GM18951 (cell line): ENCODE results near the gene CDK11B.
"Not testable (repeated sequence)": the region's sequence is repeated elsewhere in the genome, so short reads cannot be mapped to it uniquely, and the experiment has no call there.

Experiments
- POLR2A ChIP-seq: IDR thresholded peaks from 4 replicates; pipeline ENCODE4 v1.6.1; 2011; ENCODE audit warnings: mild to moderate bottlenecking; ENCODE audit not compliant: insufficient read length, insufficient read depth; ENCODE audit errors: extremely low read depth
- in situ Hi-C: fragments of 300-500 bp; cut with MboI; formaldehyde crosslinking; loops from one replicate; pipeline ENCODE4 v1.12.0; 2022; ENCODE audit warnings: low sequenced_read_pairs, mixed read lengths, inconsistent platforms; ENCODE audit not compliant: unreplicated experiment

The CDK11B gene

DNA sequence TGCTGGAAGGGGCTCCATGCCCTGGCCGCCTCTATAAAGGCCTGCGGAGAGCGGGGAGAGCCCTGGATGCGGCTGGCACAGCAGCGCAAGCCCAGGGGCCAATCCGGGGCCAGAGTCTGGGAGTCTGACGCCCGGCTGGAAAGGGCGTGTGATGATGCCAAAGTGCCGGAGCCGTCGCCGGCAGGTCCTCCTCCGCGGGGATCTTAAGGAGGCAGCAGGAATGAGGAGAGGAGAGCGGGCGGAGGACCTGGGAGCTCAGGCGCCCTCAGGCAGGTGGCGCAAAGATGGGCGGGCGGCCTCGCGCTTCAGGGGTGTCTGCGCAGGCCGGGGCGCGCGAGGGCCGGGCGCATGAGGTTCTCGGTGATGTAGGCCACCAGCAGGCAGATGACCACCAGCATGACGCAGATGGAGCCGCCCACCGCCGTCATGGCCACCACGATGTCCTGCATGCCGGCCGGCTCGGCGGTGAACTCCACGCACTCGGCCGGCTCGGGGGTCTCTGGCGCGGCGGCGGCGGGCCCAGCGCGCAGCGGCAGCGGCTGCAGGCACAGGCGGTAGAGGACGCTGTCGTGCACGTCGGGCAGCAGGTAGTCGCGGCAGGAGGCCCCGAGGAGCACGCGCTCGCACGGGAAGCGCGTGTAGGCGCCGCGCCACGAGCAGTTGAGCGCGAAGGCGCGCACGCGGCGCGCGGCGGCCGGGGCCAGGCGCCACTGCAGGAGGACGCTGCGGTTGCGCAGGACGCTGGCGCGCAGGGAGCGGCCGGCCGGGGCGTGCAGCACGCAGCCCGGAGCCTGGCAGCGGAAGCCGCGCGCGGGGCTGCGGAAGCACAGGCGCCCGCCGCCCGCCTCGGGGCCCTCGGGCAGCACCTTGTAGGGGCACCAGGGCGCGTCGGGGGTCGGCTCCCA is 59.5 kb downstream of the CDK11B start:
- in situ Hi-C loops: no loop called here
- no peak for TF ChIP-seq POLR2A

DNA sequence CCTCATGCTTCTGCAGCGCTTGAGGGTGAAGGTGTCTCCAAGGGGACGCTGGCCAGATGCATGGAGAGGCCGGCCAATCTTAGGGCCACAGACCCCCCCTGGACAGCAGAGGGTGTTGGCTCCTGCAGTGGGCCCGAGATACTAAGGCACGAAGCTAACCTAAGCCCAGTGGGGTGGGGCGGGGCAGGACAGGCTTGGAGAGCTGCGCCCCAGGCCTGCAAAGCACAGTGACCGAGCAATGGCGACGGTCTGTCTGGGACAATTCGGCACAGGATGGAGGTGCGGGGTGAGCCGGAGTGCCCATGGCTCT is 60.1 kb downstream of the CDK11B start:
- TF ChIP-seq POLR2A: no peak
- in situ Hi-C loops: no loop called here

DNA sequence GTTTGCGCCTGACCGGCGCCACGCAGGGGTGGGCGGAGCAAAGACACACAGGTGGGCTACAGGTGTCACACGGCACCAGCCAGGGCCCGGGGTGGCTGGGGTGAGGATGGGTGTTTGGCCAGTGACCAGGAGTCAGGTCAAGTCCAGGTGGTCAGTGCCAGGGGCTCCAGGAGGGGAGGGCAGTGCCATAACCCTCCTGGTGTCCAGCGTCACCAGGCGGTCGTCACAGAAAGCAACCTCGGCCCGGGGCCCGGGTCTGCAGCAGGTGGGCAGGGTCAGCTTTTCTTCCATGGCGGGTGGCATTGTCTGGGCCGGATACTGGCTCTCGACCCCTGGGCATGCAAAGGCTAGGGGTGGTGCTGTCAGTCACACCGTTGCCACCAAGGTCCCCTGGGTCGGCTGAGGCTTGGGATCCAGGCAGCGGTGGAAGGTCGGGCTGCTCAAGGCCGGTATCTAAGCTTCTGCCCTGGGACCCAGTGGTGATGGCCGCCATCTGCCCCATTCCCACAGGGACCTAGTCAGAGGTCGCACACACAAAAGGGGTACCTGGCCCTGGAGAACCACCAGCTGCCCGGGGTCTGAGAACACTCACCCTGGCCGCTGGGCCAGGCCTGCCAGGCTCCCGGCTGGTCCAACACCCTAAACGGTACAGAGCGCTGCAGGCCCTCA is 60.6 kb downstream of the CDK11B start:
- in situ Hi-C loops: no loop called here
- TF ChIP-seq POLR2A: no peak

DNA sequence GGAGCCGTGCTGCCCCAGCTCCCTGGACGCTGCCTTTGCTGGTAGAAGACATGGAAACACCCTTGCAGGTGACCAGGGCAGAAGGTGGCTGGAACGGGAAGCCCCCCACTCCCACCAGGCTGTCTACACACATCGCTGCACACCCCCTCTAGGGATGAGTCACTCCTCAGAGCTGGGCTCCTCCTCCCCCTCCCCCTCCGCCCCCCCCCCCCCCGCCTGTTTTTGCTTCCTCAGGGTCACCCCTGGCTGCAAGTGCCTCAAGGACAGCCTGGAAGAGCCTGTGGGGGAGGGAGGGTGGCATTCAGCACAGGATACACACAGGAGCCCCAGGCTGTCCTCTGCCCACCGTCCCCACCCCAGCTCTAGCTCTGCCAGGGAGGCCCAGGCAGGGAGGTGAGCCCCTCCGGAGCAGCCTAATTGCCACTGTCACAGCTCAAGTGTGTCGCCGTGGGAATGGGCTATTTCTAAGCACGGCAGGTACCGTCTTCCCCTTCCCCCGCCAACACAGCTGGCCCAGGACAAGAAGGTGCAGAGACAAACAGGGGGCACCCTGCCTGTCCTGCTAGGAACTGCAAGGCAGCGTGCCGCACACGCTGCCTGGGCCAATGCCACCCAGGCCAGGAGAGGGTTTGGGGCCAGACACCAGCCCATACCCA is 61.4 kb downstream of the CDK11B start:
- in situ Hi-C loops: no loop called here
- TF ChIP-seq POLR2A: no peak

DNA sequence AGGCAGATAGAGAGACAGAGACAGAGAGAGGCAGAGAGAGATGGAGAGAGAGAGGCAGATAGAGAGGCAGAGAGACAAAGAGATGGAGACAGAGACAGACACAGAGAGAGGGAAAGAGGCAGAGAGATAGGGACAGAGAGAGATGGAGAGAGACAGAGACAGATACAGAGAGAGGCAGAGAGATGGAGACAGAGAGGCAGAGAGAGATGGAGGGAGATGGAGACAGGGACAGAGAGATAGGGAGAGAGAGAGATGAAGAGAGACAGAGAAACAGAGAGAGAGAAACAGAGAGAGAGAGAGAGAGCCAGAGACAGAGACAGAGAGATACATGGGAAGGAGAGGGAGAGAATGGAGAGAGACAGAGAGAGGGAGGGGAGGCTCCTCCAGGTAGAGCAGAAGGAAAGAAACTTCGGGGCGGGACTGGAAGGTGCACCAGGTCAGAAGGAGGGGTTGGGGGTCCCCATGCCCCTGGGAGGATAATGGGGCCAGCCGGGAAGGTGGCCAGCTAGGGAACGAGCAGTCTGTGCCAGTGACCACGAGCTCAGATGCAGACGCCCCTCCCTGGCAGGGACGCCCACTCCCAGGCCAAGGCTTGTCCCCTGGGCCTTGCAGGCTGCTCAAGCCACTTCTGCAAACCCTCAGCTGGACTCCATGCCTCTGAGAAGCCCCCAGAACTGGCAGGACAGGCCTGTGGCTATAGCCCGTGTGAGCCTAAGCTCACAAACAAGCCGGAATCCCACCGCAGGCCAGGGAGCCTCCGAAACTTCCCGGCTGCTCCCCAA is 62.1 kb downstream of the CDK11B start:
- TF ChIP-seq POLR2A: no peak
- in situ Hi-C loops: no loop called here

DNA sequence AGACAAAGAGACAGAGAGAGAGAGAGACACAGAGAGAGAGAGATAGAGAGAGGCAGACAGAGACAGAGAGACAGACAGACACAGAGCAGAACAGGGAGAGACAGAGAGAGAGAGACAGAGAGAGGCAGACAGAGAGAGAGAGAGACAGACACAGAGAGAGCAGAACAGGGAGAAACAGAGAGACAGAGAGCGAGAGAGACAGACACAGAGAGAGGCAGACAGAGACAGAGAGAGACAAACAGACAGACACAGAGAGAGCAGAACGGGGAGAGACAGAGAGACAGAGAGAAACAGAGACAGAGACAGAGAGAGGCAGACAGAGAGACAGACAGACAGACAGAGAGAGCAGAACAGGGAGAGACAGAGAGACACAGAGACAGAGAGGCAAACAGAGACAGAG is 63.5 kb downstream of the CDK11B start:
- in situ Hi-C loops: not testable (repeated sequence)

DNA sequence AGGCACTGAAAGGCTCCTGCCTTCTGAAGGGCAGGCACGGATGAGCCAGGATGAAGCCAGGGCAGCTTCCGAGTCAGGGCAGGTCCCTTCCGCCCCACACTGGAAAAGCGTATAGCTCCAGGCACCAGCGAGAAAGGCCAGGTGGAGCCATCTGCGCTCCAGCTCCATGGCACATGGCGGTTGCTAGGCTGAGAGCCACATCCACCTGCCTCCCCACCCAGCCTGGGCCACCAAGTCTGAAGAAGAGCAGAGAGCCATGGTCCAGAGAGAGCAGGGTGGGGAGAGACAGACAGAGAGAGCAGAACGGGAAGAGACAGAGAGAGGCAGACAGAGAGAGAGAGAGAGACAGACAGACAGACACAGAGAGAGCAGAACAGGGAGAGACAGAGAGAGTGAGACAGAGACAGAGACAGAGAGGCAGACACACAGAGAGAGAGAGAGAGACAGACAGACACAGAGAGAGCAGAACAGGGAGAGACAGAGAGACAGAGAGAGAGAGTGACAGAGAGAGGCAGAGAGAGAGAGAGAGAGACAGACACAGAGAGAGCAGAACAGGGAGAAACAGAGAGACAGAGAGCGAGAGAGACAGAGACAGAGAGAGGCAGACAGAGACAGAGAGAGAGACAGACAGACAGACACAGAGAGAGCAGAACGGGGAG is 64.1 kb downstream of the CDK11B start:
- TF ChIP-seq POLR2A: no peak
- in situ Hi-C loops: no loop called here

DNA sequence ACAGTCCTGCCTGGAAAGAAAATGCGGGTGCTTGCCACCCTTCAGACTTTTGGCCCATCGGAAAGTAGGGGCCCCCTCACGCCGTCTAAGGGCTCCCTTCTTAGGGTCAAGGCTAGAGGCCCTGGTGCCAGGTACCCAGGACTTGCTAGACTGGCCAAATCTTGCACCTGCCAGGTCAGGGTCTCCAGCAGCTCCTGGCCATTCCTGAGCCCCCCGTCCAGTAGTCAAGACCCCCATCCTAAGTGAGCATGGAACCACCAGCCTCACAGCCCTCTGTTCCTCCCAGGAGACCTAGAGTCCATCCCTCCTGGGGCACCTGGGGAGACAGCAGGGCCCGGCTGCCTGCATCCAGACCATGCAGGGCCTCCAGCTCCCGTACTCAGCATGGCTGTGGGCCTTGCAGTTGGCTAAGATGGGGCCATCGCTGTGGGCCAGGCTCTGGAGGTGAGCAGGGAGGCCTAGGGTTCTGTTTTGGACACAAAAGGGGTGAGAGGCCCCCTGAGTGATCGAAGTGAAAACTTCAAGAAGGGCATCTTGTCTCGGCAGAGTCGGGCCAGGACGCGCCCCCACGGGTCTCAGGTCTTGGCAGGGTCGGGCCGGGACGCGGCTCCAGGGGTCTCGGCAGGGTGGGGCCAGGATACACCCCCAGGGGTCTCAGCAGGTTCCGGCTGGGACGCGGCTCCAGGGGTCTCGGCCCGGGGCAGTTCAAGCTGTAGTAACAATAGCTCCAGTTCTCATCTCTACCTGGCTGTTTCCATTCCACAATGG is 64.8 kb downstream of the CDK11B start:
- in situ Hi-C loops: no loop called here
- TF ChIP-seq POLR2A: no peak

DNA sequence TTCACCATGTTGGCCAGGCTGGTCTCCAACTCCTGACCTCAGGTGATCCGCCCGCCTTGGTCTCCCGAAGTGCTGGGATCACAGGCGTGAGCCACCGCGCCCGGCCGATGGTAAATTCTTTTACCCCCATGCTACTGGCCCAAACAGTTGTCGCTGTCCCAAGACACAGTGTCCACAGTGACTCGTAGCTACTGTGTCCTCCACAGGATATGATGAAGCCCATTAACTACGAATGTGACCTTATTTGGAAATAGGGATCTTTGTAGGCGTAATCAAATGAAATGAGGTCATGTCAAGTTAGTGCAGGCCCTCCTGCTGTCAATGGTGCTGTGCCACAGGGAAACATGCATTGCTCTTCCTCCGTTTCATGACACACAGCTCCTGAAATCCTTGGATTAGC is 67.4 kb downstream of the CDK11B start:
- in situ Hi-C loops: no loop called here
- no peak for TF ChIP-seq POLR2A
